ENCODE data around the gene KCNIP4. TPM values are rescaled to one million over a fixed set of nuclear protein-coding genes. Genes with fewer than 3 reads are reported as not detected.
"Not testable (repeated sequence)": the region's sequence is repeated elsewhere in the genome, so short reads cannot be mapped to it uniquely, and the experiment has no call there.

KCNIP4 gene
- total RNA-seq, 1 donor from 2014 or later, result not detected

DNA sequence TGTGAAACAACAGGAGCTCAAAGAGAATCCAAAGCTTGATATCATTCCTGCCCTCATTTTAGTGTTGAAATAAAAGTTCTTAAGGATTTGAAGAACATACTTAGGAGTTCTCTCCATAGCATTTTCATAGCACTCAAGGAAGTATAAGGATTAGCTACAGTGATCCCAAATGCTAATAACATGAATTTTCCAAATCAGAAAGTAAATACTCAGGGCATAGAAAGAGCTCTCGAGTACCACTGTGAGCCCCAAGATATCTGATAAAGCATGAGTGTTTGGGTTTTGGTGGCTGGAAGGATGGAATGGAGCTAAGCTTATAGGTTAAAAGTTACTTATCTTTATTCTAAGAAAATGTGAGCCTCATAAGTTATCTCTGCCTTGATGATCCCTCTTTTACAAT lies 584.9 kb downstream of the KCNIP4 start:
- intact Hi-C loops (cut with micrococcal nuclease), result no loop called here
- Mint-ChIP-seq H3K4me3 (no peak overlapping the region), H3K27me3 (no peaks in the 10 kb centered on the region), H3K4me1 (no peaks in the 10 kb centered on the region), H3K36me3 (ENCODE audit: low read depth) (no peaks in the 10 kb centered on the region), H3K9me3 (peaks cover 3% of the 10 kb centered on the region), H3K27ac (no peak overlapping the region)
- DNase-seq, result no peak

DNA sequence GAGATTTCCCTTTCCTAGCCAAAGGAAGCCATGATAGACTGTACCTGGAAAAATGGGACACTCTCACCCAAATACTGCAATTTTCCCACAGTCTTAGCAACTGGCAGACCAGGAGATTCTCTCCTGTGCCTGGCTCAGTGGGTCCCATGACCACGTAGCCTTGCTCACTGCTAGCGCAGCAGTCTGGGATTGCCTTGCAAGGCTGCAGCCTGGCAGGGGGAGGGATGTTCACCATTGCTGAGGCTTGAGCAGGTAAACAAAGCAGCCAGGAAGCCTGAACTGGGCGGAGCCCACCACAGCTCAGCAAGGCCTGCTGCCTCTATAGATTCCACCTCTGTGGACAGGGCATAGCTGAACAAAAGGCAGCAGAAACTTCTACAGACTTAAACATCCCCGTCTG lies 596.2 kb downstream of the KCNIP4 start:
- peaks cover 15% of the 10 kb centered on the region for H3K9me3 Mint-ChIP-seq
- H3K36me3 Mint-ChIP-seq (ENCODE audit: low read depth); H3K27ac Mint-ChIP-seq; H3K4me1 Mint-ChIP-seq; H3K4me3 Mint-ChIP-seq; DNase-seq; intact Hi-C loops (cut with micrococcal nuclease); H3K27me3 Mint-ChIP-seq: not testable (repeated sequence)

DNA sequence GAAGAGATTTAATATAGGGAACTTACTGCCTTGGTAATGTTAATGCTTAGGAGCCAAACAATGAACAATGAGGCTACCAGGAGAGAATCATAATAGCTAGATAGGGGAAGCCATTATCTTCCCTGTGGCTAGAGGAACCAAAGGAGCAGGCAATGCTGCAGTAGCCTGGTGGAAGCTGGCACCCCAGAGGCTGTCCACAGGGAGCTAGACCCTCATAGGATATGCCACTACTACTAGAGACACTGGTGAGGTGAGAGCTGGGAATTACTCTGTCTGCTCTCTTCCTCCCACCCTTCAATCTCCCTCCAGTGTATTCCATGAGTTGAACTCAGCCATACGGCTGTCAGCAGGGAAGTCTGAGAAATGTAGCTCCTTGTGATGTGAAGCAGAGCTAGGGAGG lies 601.4 kb downstream of the KCNIP4 start:
- Mint-ChIP-seq H3K27me3 (no peaks in the 10 kb centered on the region), H3K4me3 (no peak overlapping the region), H3K36me3 (ENCODE audit: low read depth) (no peaks in the 10 kb centered on the region), H3K4me1 (no peaks in the 10 kb centered on the region), H3K9me3 (peaks cover 7% of the 10 kb centered on the region), H3K27ac (no peak overlapping the region)
- intact Hi-C loops (cut with micrococcal nuclease), result no loop called here
- no peak for DNase-seq

DNA sequence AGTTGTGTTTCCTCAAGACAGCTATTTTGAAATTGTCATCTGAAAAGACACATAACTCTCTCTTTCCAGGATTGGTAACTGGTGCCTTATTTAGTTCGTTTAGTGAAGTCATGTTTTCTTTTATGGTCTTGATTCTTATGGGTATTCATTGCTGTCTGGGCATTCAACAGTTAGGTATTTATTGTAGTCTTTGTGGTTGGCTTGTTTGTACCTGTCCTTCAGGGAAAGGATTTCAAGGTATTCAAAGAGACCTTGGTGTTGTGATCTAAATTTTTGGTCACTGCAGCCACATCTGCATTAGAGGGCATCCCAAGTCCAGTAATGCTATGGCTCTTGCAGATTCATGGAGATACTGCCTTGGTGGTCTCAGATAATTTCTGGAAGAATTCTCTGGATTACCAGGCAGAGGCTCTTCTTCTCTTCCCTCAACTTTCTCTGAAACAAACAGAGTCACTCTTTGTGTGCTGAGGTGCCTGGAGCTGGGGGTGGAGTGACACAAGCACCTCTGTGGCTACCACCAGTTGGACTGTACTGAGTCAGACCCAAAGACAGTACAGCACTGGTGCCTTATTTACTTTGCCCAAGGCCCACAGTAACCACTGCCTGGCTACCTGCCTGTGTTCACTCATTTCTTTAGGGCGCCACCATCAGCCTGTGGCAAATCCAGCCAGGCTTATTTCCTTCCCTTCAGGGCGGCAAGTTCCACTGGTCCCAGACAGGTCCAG lies 620.4 kb downstream of the KCNIP4 start:
- peak; percentile 15 for DNase-seq
- Mint-ChIP-seq H3K4me1 (no peaks in the 10 kb centered on the region), H3K27me3 (no peaks in the 10 kb centered on the region), H3K9me3 (peaks cover 4% of the 10 kb centered on the region), H3K36me3 (ENCODE audit: low read depth) (no peaks in the 10 kb centered on the region), H3K27ac (no peak overlapping the region), H3K4me3 (no peak overlapping the region)
- intact Hi-C loops (cut with micrococcal nuclease), result no loop called here

DNA sequence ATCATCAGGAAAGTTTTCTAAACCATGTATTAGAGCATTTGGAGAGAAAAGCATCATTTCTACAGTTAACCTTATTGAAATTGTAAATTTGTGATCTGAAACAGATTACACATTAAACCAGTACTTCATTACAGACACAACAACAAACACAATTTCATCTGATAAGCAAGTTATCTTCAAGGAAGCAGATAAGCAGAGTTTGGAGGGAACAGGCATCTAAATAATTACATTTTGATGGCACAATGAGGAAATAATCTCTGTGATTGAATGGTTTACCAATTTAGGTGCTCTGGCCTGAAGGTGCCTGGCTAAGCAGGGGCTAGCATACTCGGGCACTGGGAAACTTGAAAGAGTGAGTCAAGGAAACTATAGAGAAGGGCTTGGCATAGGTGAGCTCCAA lies 628.5 kb downstream of the KCNIP4 start:
- Mint-ChIP-seq H3K27me3 (no peaks in the 10 kb centered on the region), H3K27ac (no peak overlapping the region), H3K4me1 (no peaks in the 10 kb centered on the region), H3K9me3 (peaks cover 23% of the 10 kb centered on the region), H3K36me3 (ENCODE audit: low read depth) (no peaks in the 10 kb centered on the region), H3K4me3 (no peak overlapping the region)
- intact Hi-C loops (cut with micrococcal nuclease), result no loop called here
- DNase-seq, result no peak

DNA sequence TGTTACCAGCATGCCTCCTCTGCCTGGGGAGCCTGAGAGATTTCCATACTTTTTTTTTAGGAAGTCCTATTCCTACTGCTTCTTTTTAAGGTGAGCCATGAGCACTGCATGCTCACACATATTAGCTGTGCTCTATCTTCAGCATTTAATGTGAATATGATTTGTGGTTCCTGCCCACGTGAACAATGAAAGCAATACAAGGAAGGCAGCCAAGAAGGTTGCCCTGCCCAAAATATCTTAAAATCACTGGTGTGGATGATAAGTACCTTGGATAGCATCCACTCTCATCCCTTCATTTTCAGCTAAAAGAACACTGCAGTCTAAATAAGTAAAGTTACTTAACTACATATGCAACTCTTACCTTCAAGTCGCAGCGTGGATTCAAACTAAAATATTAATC lies 640.9 kb downstream of the KCNIP4 start:
- Mint-ChIP-seq H3K9me3 (no peaks in the 10 kb centered on the region), H3K27ac (no peak overlapping the region), H3K27me3 (peaks cover 13% of the 10 kb centered on the region), H3K4me3 (no peak overlapping the region), H3K36me3 (ENCODE audit: low read depth) (no peaks in the 10 kb centered on the region), H3K4me1 (no peaks in the 10 kb centered on the region)
- DNase-seq, result no peak
- intact Hi-C loops (cut with micrococcal nuclease), result no loop called here

DNA sequence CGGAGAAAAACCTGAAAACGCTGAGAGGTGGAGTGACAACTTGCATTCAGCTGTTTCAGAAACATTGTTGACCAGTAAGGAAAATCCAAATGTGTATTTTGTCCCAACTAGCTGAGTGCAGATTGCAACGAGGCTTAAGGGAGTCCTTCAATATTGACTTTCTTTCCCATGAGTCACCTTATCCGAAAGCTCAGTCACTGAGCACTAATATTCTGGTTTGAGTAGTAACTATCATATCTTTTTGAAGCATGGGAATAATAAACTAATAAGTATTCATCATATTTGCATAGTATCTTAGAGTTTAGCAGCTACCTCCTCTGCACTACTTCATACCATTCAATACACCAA lies 644.1 kb downstream of the KCNIP4 start:
- H3K4me3 Mint-ChIP-seq, result no peak overlapping the region
- H3K4me1 Mint-ChIP-seq, result no peaks in the 10 kb centered on the region
- no peaks in the 10 kb centered on the region for H3K9me3 Mint-ChIP-seq
- no peaks in the 10 kb centered on the region for H3K36me3 Mint-ChIP-seq (ENCODE audit: low read depth)
- intact Hi-C loops (cut with micrococcal nuclease), result no loop called here
- no peak overlapping the region for H3K27ac Mint-ChIP-seq
- peaks cover 13% of the 10 kb centered on the region for H3K27me3 Mint-ChIP-seq
- DNase-seq, result no peak

DNA sequence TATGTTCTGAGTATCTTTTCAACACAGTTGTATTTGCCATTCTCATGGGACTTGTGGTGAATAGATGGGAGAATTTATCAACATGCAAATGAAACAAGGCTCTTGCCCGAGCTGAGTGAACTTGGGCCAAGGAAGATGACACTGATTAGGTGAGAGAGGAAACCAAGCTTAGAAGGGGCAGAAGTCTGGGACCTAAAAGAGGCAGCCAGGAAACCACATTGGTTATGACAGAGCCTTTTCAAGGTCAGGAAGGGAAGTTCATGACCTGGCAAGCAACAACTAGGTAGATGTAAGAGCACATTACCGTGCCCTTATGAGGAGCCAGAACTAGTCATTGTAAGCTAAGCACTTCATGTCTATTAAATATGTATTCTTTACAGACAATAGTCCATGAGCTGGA lies 658.0 kb downstream of the KCNIP4 start:
- DNase-seq, result no peak
- Mint-ChIP-seq H3K36me3 (ENCODE audit: low read depth) (no peaks in the 10 kb centered on the region), H3K27me3 (no peaks in the 10 kb centered on the region), H3K27ac (no peak overlapping the region), H3K4me3 (no peak overlapping the region), H3K9me3 (peaks cover 3% of the 10 kb centered on the region), H3K4me1 (no peaks in the 10 kb centered on the region)
- intact Hi-C loops (cut with micrococcal nuclease), result no loop called here

DNA sequence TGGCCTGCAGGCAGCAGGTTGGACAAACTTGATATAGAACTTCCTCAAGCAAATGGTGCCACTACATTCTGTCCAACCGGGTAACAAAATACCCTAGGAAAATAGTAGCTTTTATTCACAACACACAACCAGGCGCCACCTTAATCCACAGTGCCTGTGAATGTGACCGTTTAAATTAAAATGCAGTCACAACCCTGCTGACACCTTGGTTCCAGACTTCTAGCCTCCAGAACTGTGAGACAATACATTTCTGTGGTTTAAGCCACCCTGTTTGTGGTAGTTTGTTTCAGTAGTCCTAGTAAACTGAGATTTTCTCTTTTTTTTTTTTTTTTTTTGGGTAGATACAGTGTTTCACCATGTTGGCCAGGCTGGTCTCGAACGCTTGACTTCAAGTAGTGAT lies 672.5 kb downstream of the KCNIP4 start:
- no peaks in the 10 kb centered on the region for H3K27me3 Mint-ChIP-seq
- intact Hi-C loops (cut with micrococcal nuclease), result no loop called here
- H3K36me3 Mint-ChIP-seq (ENCODE audit: low read depth), result no peaks in the 10 kb centered on the region
- no peak overlapping the region for H3K4me3 Mint-ChIP-seq
- H3K4me1 Mint-ChIP-seq, result no peaks in the 10 kb centered on the region
- no peak for DNase-seq
- no peak overlapping the region for H3K27ac Mint-ChIP-seq
- H3K9me3 Mint-ChIP-seq, result no peaks in the 10 kb centered on the region

DNA sequence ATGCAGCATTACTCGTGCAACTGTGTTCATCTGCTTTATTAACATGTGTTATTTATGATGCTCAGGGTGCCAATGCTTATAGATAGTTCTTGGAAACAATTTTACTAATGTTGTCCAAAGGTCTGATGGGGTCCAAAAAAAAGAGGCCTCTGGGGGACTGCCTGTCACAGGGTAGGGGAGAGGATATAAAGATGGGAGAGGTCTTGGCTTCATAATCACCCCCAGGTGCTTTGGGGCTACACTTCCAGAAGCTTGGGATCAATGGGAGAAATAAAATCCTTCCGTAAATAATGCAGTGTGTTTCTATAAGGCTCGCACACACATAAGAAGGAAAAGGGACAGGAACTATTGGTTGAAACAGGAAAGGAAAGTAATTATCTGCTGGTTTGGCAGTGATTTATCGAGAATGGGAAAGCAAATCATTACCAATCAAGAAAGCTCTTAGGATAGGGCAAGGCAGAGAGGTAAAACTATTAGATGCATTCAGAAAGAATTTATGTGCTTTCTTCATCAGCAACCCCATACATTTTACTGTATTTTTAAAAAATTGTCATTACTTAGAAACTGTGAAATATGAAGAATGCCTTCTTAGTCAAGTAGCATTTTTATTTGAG lies 677.0 kb downstream of the KCNIP4 start:
- Mint-ChIP-seq H3K27ac (no peak overlapping the region), H3K27me3 (no peaks in the 10 kb centered on the region), H3K4me3 (no peak overlapping the region), H3K9me3 (no peaks in the 10 kb centered on the region), H3K4me1 (no peaks in the 10 kb centered on the region), H3K36me3 (ENCODE audit: low read depth) (no peaks in the 10 kb centered on the region)
- intact Hi-C loops (cut with micrococcal nuclease), result no loop called here
- no peak for DNase-seq

DNA sequence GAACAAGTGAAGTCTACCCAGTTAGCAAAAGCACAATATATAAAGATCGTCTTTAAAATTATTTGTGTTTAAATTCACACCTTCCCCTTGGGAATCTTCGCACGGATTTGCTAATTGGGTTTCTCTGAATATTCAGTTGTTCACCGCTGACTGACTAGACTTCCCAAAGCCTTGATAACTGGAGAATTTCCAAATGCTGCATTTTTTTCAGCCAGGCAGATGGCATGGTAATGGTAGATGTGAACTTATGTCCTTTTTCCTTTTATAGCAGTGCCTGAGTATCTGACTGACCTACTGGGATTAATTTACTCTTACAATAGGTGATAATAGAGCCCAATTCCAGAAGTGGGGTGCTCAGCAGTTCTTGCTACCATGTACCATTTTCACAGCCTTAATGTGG lies 700.2 kb downstream of the KCNIP4 start:
- intact Hi-C loops (cut with micrococcal nuclease), result no loop called here
- H3K4me3 Mint-ChIP-seq, result no peak overlapping the region

DNA sequence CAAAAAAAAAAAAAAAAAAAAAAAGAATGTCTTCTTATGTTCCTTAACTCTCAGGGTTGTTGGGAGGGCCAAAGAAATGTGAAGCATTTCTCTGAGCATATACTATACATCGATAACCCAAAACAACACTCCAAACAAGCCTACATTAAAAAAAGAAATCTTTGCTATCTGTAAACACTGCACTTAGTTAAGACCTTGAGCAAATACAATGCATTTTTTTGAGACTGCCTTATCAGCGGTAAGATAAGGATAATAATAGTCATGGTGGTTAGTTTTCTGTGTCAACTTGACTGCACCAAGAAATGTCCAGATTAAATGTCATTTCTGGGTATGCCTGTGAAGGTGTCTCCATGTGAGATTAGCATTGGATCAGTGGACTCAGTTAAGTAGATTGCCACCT lies 706.4 kb downstream of the KCNIP4 start:
- no peak for DNase-seq
- H3K4me1 Mint-ChIP-seq, result no peaks in the 10 kb centered on the region
- H3K27me3 Mint-ChIP-seq, result no peaks in the 10 kb centered on the region
- H3K27ac Mint-ChIP-seq, result no peak overlapping the region
- no peaks in the 10 kb centered on the region for H3K36me3 Mint-ChIP-seq (ENCODE audit: low read depth)
- H3K9me3 Mint-ChIP-seq, result no peaks in the 10 kb centered on the region
- intact Hi-C loops (cut with micrococcal nuclease), result no loop called here
- H3K4me3 Mint-ChIP-seq, result no peak overlapping the region

More for the DNA sequence above, 700.2 kb downstream of the KCNIP4 start:
- Mint-ChIP-seq H3K36me3 (ENCODE audit: low read depth) (no peaks in the 10 kb centered on the region), H3K9me3 (no peaks in the 10 kb centered on the region), H3K27me3 (no peaks in the 10 kb centered on the region), H3K27ac (no peak overlapping the region), H3K4me1 (no peaks in the 10 kb centered on the region)
- no peak for DNase-seq

DNA sequence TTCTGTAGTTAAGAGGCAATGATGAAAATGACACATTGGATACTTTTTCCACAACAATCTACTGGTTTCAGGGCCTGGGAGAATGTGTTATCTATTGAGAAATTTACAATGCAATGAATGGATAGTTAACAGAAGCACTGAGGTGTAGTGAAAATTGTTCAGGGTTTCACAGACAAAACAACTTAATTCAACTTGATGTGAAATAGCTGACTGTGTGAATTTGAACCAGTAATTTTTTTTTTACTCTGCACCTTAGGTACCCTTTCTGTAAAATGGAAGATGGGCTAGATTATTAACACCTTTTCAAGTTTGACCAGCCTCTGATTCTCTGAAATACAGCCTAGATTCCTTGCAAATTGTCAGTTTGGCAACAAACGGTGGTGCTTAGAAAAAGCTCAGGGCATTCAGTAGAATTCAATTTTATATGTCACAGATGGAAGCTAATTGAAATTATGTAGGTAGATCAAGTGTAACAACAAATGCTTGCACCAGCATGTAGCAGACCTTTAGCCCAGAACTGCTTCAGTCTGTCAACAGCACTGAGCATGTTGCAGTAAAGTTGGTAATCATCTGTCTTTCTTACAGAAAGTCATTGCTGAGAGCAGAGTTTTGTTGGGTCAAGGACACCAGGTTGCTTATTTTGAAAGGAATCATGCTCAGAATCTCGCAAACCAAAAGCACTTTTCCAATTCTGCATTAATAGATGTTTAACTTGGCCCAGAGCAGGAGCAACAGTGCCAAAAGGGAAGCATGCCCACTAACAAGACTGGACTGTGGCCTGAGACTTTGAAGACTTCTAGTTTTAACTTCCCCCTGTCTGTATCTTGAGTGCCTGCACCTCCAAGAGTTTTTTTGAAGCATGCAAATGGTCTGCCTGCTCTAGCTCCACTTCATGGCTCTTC lies 721.7 kb downstream of the KCNIP4 start:
- no peaks in the 10 kb centered on the region for H3K36me3 Mint-ChIP-seq (ENCODE audit: low read depth)
- no peaks in the 10 kb centered on the region for H3K4me1 Mint-ChIP-seq
- intact Hi-C loops (cut with micrococcal nuclease), result no loop called here
- H3K27ac Mint-ChIP-seq, result no peak overlapping the region
- no peak overlapping the region for H3K4me3 Mint-ChIP-seq
- no peaks in the 10 kb centered on the region for H3K27me3 Mint-ChIP-seq
- DNase-seq, result no peak
- H3K9me3 Mint-ChIP-seq, result no peaks in the 10 kb centered on the region

DNA sequence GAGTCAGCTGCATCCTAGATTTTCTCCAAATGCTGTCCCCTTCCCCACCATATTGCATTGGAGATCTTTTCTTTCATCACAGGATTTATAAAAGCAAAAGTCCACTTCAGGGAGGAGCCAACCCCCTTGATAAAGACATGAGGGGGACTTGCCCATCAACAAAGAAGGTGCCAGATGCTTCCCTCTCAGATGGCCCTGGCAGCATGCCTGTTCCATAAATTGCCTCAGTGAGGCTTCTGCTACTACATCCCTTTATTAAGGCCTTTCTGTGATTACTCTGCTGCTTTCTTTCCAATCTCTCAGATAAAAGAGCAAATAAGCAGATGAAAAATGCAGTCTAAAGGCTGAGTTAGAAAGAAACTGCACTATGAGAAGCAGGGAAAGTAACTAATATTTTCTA lies 736.7 kb downstream of the KCNIP4 start:
- Mint-ChIP-seq H3K9me3 (no peaks in the 10 kb centered on the region), H3K27ac (no peak overlapping the region), H3K36me3 (ENCODE audit: low read depth) (no peaks in the 10 kb centered on the region), H3K4me1 (no peaks in the 10 kb centered on the region), H3K4me3 (no peak overlapping the region), H3K27me3 (no peaks in the 10 kb centered on the region)
- DNase-seq, result no peak
- intact Hi-C loops (cut with micrococcal nuclease), result no loop called here

All from activated CD4-positive, alpha-beta T cell treated with anti-CD3 and anti-CD28 coated beads, Interleukin-2, amount 10 ng/mL, durations not matched to agents 24 days and 14 days (primary cell).